ENCODE measurements around the gene STK11IP.

STK11IP gene, protein sequence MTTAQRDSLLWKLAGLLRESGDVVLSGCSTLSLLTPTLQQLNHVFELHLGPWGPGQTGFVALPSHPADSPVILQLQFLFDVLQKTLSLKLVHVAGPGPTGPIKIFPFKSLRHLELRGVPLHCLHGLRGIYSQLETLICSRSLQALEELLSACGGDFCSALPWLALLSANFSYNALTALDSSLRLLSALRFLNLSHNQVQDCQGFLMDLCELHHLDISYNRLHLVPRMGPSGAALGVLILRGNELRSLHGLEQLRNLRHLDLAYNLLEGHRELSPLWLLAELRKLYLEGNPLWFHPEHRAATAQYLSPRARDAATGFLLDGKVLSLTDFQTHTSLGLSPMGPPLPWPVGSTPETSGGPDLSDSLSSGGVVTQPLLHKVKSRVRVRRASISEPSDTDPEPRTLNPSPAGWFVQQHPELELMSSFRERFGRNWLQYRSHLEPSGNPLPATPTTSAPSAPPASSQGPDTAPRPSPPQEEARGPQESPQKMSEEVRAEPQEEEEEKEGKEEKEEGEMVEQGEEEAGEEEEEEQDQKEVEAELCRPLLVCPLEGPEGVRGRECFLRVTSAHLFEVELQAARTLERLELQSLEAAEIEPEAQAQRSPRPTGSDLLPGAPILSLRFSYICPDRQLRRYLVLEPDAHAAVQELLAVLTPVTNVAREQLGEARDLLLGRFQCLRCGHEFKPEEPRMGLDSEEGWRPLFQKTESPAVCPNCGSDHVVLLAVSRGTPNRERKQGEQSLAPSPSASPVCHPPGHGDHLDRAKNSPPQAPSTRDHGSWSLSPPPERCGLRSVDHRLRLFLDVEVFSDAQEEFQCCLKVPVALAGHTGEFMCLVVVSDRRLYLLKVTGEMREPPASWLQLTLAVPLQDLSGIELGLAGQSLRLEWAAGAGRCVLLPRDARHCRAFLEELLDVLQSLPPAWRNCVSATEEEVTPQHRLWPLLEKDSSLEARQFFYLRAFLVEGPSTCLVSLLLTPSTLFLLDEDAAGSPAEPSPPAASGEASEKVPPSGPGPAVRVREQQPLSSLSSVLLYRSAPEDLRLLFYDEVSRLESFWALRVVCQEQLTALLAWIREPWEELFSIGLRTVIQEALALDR
- total RNA-seq: 39.6 to 42.1 reads per million in 2 experiments

DNA sequence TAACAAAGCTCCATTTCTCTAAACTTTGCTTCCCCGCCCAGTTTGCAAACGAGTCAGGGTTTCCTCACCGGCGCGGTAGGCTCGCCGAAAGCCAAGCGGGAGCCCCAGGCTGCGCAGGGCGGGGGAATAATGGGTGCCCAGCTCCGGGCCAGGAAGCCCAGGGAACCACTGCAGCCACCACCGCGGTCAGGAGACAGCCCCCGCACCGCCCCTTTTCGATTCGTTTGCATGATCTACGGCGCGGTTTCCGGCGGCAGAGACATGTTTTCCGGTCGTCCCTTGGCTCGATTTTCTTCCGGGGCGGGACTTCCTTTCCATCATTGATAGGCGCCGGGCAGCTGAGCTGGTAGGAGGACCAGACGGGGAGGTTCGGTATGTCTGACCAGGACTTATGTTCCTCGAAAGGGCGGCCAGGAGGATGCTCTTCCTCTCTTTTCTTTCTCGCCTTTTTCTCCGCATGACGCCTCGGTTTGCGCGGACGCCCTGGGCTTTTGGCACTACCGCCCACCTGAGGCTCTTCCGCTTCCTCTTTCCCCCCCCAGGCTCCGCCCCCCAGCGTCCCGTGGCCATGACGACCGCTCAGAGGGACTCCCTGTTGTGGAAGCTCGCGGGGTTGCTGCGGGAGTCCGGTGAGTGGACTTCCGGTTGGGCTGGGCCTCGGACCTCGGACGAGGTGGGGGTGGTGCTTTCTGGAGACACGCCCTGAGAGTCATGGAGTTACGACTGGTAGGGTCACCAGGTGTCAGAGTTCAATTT, at the start of gene STK11IP:
TSS of gene STK11IP (plus strand) at position 306 of the 756 bp plus-strand sequence. CDS start at position 569, 263 bp downstream.
- DNase-seq (ENCODE audit: low read depth): peak; percentile 80

DNA sequence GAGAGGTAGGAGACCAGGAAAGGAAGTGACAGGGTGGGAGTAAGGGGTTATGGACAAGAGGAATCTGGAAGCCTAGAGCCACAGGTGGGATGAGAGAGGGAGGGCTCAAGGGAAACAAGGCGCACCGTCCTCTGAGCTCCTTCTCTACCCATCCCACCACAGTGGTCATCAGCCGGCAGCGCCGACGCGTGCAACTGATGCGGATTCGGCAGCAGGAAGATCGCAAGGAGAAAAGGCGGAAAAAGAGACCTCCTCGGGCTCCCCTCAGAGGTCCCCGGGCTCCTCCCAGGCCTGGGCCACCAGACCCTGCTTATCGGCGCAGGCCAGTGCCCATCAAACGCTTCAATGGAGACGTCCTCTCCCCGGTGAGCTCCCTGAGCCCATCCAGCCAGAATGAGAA, 48.7 kb upstream of the STK11IP start:
- DNase-seq (ENCODE audit: low read depth): no peak

DNA sequence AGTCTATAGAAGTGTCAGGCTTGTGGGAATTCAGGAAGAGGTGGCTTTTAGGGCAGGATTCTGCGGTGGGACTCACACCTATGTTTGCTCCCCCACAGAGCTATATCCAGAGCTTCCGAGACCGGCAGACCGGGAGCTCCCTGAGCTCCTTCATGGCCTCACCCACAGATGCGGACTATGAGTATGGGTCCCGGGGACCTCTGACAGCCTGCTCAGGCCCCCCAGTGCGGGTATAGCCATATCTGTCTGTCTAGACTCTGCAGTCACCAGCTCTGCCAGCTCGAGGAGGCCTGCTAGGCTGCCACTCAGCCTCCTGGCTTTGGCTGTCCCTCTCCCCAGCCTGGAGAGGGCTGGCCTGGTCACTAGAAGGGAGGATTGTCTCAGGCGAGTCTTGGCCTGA, 48.0 kb upstream of the STK11IP start:
- no peak for DNase-seq (ENCODE audit: low read depth)

DNA sequence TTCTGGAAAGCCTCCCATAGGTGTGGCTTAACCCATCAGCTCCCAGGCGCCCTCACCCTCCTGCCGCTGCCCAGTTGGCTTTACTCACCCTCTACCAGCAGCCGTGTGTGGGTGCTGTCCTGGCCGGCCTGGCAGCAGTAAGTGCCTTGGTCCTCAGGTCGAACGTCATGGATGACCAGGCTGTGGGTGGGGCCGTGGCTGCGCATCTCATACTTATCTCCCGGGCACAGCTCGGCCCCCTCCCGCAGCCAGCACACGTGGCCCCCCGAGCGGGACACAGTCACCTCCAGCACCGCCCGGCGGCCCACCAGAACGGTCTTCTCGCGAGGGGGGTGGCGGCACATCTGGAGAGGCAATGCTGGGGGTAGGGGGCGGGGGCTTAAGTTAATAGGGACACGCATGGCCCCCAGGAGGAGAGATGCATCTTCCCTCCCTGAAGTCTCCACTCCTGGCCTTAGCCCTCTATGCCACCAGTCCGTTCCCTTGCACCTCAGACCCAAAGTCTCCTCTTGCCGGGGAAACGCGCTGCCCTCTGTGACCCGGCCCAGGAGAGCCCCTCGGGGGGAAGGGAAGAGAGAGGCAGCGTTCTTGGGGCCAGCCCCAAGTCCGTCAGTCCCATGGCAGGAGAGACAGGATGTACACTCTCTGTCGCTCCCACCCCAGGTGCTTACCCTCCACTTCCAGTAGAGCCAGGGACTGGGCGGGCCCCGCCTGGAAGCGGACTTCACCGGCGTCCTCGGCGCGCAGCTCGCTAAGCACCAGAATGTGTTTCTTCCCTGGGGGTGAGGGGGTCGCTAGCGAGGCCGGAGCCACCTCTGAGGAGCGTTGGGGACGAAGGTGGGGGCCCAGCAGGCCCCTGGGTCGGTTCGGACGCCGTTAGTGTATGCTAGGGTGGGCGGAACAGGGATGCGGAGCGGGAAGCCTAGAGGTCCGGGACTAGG, 45.9 kb upstream of the STK11IP start:
- DNase-seq (ENCODE audit: low read depth): no peak

DNA sequence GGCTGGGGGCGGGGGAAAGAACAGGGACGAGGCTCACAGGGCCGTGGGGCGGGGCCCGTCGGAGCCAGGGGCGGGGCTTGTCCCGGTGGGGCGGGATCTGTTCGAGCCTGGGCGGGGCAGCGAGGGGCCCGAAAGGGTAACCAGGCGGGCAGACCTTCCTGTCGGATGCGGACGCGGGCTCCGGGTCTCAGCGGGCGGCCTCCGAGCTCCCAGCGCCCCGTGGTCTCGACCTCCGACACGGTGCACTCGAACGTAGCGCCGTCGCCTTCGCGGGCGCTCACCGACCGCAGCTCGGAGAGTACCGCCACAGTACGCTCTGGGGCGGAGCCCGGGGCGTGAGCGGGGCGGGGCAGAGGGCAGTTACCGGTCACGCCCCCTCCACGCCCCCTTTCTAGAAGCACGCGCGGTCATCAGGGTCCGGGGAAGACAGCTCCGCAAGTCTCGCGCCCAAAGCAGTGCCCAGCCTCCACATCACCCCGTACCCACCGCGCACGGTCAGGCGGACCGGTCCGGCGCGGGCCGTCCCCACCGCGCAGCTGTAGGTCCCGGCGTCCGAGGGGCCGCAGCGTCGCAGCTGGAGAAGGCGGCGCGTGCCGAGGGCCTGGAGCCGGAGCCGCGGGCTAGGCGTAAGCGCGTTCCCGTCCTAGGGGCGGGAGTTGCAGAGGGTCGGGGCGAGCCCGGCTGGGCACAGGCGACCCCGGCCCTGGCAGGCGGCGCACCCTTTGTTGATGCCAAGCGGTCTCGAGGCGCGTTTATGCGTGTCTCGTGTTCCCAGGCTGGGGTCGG, 45.1 kb upstream of the STK11IP start:
- peak; percentile 65 for DNase-seq (ENCODE audit: low read depth)

DNA sequence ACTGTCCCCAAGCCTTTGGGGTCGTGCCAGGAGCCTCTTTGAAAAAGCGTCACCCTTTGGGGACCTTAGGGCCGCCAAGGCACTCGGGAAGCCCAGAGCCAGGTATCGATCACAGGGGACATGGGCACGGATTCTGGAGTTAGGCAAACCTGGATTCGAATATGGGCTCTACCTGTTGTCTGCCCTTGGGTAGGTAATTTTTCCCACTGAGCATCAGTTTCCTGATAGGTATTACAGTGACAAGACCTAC, 44.6 kb upstream of the STK11IP start:
- no peak for DNase-seq (ENCODE audit: low read depth)

DNA sequence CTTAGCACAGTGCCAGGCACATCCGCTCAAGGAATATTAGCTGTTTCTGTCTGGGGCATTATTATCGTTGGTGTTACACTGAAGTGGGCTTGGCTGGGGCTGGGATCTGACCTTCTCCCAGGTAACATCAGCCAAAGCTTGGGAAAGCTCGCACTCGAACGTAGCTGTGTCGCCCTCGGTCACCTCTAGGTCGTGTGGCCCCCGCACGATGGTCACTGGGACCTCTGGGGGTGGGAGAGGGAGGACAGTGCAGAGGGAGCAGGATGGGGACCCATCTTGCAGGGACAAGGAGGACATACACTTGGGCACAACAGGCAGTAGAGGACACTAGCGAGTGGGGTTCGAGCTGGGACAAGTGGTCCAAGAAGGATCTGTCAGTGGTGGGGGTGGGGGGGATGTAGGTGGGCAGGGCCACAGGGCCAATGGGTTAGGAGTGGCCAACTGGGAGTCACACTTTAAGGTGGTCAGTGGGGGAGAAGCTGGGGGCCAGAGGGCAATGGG, 44.1 kb upstream of the STK11IP start:
- no peak for DNase-seq (ENCODE audit: low read depth)

DNA sequence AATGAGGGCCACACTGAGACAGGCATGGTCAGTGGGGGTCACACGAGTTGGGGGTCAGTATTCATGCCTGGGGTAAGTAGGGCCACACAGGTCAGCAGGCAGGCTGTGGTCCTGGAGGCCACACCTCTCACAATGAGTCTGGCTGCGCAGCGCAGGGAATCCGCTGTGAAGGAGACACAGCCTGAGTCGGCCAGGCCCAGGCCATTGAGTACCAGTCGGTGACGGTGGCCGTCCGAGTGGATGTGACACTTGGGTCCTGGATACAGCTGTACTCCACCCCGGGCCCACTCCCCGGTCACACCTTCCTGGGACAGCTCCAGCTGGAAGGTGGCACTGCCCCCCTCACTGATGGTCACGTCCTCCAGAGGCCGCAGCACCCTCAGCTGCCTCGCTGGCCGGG, 43.3 kb upstream of the STK11IP start:
- no peak for DNase-seq (ENCODE audit: low read depth)

DNA sequence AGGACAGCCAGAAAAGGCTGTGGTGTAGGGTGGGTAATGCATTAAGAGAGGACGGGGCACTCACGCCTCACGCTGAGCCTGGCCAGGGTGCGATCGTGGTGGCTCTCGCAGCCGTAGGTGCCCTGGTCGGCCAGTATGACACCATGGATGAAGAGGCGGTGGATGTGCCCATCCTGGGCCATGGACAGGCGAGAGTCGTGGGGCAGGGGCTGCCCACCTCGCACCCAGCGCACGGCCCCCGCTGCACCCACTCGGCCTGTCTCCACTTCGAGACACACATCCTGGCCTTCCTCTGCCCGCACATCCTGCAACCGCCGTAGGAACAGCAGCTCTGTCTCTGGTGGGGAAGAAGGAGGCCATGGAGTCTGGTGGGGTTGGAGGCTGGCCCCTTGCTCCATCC, 41.7 kb upstream of the STK11IP start:
- no peak for DNase-seq (ENCODE audit: low read depth)

DNA sequence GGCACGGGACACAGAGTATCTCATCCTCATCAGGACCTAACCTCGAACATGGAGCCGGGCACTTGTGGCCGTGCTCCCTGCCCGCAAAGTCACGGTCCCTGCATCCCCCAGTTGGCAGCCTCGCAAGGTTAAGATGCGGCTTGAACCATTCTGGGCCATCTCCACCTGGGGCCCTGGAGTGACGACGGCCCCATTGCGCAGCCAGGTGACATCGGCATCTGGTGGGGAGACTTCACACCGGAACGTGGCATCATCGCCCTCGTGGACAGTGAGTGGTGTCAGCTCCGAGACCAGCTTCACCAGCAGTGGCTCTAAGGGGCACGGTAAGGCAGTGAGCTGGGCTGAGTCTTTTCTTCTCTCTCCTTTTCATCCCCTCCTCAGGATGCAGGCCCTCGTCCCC, 41.2 kb upstream of the STK11IP start:
- DNase-seq (ENCODE audit: low read depth): no peak

DNA sequence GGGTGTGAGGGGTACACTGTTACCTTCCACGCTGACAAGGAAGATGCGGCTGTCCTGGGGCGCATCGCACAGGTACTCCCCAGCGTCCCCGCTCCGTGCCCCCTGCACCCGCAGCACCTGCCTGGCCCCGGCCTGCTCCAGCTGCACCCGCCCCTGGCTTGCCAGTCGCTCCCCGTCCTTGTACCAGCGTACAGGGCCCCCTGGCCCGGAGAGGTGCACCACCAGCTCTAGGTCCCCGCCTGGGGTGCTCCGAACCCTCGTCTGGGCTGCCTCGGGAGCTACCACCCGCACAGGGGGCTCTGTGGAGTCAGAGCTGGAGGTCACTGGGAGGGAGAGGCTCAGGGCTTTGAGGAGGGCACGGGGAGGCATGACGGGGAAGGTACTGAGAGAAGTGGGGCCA, 40.3 kb upstream of the STK11IP start:
- no peak for DNase-seq (ENCODE audit: low read depth)

DNA sequence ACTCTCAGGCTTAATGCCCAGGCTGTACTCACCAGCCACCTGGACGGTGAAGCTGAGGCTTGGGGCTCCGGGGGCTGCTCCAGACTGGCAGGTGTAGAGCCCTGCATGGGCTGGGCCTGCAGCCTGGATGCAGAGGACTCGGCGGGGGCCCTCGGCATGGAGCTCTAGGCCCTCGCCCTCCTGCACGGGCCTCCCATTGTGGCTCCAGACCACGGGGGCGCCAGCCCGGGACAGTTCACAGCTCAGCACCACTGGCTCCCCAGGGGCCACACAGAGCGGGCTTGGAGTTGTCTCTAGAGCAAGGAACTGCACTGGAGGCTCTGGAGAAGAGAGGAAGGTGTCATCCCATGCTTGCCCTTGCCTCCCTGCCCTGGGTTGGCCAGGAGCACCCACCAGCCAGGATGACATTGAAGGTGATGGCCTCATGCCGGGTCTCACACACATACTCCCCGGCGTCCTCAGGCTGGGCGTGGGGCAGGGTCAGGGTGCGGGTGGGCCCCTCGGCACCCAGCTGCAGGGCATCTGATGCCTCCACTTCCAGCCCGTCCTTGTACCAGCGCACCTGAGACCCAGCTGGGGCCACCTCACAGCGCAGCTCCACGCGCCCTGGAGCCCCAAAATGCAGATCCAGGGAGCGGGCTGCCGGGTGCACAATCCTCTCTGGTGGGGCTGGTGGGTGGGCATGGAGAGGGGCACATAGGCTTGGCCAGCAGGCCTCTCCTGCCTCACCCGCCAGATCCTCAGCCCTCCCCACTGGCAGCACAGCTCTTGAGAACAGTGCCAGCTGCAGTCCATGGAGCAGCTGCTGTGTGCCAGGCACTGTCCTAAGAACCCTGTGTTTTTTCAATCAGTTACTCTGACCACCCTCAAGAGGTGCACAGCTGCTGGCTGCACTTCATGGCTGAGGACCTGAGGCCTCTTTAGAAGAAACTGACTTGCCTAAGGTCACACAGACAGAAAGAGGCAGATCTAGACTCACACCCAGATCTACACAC, 39.6 kb upstream of the STK11IP start:
- no peak for DNase-seq (ENCODE audit: low read depth)

DNA sequence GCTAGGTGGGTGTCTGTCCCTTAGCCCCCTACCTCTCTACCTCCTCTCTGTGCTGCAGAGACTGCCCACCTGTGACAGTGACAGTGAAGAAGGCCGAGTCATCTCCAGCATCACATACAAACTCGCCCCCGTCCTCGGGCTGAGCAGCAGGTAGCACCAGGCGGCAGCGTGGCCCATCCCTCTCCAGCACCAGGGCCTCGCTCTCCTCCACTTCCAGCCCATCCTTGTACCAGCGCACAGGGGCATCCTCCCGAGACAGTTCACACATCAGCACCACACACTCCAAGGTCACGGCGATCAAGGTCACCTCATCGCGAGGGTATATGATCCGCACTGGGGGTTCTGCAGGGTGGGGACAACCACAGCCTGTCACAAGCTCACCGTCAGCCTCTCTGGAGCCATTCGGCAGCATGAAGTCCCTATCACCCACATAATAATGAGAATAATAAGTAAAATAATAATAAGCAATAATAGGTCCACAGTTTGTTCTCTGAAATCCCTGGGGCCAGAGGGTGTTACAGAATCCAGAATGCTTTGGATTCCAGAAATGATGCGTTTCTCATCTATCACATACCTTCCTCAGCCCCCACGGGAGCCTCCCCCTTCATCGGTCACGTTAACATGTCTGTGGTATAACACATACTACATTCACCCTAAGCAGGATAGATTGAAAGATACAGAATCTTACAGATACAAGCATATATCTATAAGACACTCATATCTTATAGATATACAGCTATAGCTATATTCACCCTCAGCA, 38.3 kb upstream of the STK11IP start:
- no peak for DNase-seq (ENCODE audit: low read depth)

DNA sequence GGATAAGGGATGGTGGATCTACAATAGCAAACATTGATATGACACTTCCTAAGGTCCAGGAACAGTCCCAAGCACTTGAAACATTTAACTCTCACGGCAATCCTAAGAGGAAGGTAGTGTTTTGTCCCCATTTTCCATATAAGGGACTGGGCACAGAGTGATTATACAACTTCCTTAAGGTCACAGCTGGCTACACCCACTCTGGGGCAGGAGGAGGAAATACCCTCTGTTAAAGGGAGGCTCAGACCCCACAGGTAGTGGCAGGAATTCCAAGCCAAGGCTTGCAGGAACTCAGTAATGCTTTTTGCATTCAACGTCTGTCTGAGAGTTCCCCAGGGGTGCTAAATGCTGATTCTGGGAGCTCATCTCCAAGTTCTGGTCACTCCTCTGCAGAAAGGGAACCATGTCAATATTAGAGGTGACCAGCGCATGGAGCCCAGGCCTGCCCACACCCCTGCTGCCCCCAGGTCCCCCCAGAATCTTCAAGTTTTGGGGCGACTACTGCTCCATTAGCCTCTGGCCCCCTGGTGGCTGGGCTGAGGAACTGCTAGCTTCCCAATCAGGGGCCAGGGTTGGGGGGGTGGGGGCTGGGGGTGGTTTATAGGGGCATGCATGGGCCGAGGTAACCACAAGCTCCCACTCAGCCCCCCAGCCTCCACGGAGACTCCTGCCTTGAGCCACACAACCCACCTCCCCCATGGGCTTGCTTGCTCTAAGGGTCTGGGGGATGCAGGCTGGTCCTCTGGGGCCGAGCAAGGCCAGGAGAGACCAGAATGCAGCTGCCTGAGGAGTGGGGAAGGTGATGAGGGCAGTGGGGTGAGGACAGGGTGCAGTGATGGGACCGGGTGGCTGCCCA, 37.4 kb upstream of the STK11IP start:
- DNase-seq (ENCODE audit: low read depth): no peak

DNA sequence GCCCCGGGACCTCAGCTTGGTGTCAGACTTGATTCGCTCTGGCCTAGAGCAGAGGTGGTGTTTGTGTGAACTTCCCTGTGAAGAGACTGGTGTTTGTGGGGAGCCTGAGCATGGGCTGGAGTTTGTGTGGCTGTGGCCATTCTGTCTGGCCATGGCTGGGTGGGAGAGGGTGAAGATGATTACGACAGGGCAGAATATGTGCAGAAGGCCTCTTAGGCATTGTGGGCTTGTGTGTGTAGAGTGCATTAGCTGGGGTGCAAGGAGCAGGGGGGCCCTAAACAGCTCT, 36.8 kb upstream of the STK11IP start:
- DNase-seq (ENCODE audit: low read depth): no peak

DNA sequence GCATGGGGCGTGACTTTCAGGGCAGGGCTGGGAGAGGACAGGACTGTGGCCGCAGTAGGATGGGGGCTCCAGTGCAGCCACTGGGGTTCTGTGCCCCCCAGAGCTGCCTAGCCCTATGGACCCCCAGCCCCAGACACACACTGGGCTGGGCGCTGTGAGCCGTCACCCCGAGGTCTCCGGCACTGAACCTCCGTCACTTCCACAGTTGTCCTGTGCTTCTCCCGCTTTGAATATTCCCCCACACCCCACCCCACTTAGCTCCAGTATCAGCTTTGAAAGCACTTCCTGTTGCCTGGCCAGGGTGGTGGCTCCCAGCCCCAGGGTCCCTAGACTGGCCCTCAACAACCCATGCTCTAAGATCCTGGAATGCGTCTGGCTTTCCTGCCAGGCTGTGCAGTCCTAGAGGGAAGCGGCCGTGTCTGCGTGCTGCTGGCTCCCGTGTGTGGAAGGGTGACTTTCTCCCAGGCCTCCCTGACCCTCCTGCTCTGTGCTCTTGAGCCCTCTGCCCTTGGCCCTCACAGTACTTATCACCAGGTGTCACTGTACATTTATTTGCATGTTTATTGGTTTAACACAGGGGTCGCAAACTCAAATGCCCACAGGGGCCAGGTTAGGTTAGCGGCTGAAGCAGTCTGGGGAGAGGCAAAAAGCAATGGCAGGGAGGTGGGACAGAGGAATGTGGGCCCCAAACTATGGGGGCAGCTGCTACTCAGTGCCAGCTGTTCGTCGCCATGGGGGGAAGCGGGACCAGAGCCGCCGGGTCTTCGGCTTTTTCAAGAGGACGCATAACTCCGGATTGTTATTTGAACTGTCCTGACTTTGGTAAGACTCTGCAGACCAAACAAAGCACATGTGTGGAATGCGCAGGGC, 36.2 kb upstream of the STK11IP start:
- no peak for DNase-seq (ENCODE audit: low read depth)
